GM23338 (cell line): ENCODE data around the gene KLHL9. TPM values are rescaled to one million over a fixed set of nuclear protein-coding genes. Genes with fewer than 3 reads are reported as not detected.

ENCODE experiments used
- ATAC-seq: fragments of 200-7000 bp; cut with Tn5 transposase; 3 replicates; pipeline ENCODE4 v1.9.1; 2020
- DNase-seq: peaks from one replicate; pipeline ENCODE4 v3.0.0-alpha.2; 2015; ENCODE audit warnings: low spot score
- H2AFZ ChIP-seq: fragments of 200-600 bp; sonication (generic); 2 replicates; pipeline ENCODE4 v1.8.0; 2016; ENCODE audit warnings: antibody characterized with exemption, mild to moderate bottlenecking, moderate library complexity
- H3F3A ChIP-seq: fragments of 200-600 bp; sonication (generic); replicated peaks from 2 replicates; pipeline ENCODE4 v1.8.0; 2017; ENCODE audit warnings: antibody characterized with exemption, mixed run types, low read depth
- H3K27ac ChIP-seq: fragments of 200-600 bp; sonication (generic); 2 replicates; pipeline ENCODE4 v1.6.1; 2016; ENCODE audit warnings: low read depth
- H3K27me3 ChIP-seq: fragments of 200-600 bp; sonication (generic); 2 replicates; pipeline ENCODE4 v1.8.0; 2016; ENCODE audit warnings: mild to moderate bottlenecking, mixed run types, moderate library complexity; ENCODE audit not compliant: insufficient read depth
- H3K36me3 ChIP-seq: fragments of 200-600 bp; sonication (generic); 2 replicates; pipeline ENCODE4 v1.8.0; 2016; ENCODE audit warnings: mild to moderate bottlenecking; ENCODE audit not compliant: insufficient read depth
- H3K4me1 ChIP-seq: fragments of 200-600 bp; sonication (generic); 2 replicates; pipeline ENCODE4 v1.8.0; 2016; ENCODE audit warnings: mild to moderate bottlenecking, moderate library complexity; ENCODE audit not compliant: insufficient read depth
- H3K4me2 ChIP-seq: fragments of 200-600 bp; sonication (generic); 2 replicates; pipeline ENCODE4 v1.7.1; 2017; ENCODE audit warnings: mixed run types
- H3K4me3 ChIP-seq: fragments of 200-600 bp; sonication (generic); 2 replicates; pipeline ENCODE4 v1.6.1; 2016; ENCODE audit warnings: mixed run types
- H3K79me2 ChIP-seq: fragments of 200-600 bp; sonication (generic); replicated peaks from 2 replicates; pipeline ENCODE4 v1.8.0; 2017; ENCODE audit warnings: mild to moderate bottlenecking; ENCODE audit not compliant: insufficient read depth
- H3K9me2 ChIP-seq: fragments of 200-600 bp; sonication (generic); 2 replicates; pipeline ENCODE4 v1.8.0; 2017; ENCODE audit not compliant: insufficient read depth
- H4K20me1 ChIP-seq: fragments of 200-600 bp; sonication (generic); replicated peaks from 2 replicates; pipeline ENCODE4 v1.8.0; 2017; ENCODE audit warnings: mild to moderate bottlenecking; ENCODE audit not compliant: insufficient read depth
- H3K27ac Mint-ChIP-seq: 2 replicates; pipeline ENCODE4 v1.8.0; 2020; ENCODE audit warnings: inconsistent platforms, mild to moderate bottlenecking, moderate library complexity, mixed read lengths
- H3K27me3 Mint-ChIP-seq: 3 replicates; pipeline ENCODE4 v1.8.0; 2022; ENCODE audit warnings: low read depth, mild to moderate bottlenecking, moderate library complexity, mixed read lengths, inconsistent platforms; ENCODE audit not compliant: insufficient read depth, poor library complexity
- H3K36me3 Mint-ChIP-seq: 3 replicates; pipeline ENCODE4 v1.8.0; 2021; ENCODE audit warnings: low read depth, mild to moderate bottlenecking, inconsistent platforms, moderate library complexity, mixed read lengths
- H3K4me1 Mint-ChIP-seq: 3 replicates; pipeline ENCODE4 v1.8.0; 2020; ENCODE audit warnings: mild to moderate bottlenecking, inconsistent platforms, mixed read lengths
- H3K4me3 Mint-ChIP-seq: 3 replicates; pipeline ENCODE4 v1.8.0; 2021; ENCODE audit warnings: moderate library complexity, mild to moderate bottlenecking, inconsistent platforms, mixed read lengths
- H3K9me3 Mint-ChIP-seq: 3 replicates; pipeline ENCODE4 v1.8.0; 2020; ENCODE audit warnings: moderate library complexity, mild to moderate bottlenecking, inconsistent platforms, mixed read lengths
- CREB1 ChIP-seq: fragments of 250-450 bp; sonication (Bioruptor Pico); IDR thresholded peaks from 2 replicates; pipeline ENCODE4 v1.5.0; 2020; ENCODE audit warnings: low read depth, mild to moderate bottlenecking, moderate library complexity
- CTCF ChIP-seq, 2 experiments: fragments of 200-600 bp in 1 of 2; sonication (generic) in 1 of 2; conservative IDR thresholded peaks; 2 replicates each; pipeline versions ENCODE4 v1.5.1 to v1.6.1; 2016 to 2017; ENCODE audit warnings: antibody characterized with exemption in 2 of 2, low read depth in 2 of 2, mild to moderate bottlenecking in 2 of 2, moderate library complexity in 1 of 2
- ETS1 ChIP-seq: IDR thresholded peaks from 2 replicates; pipeline ENCODE4 v1.6.1; 2016; ENCODE audit warnings: antibody characterized with exemption
- EZH2 ChIP-seq: fragments of 200-600 bp; sonication (generic); IDR thresholded peaks from one replicate; pipeline ENCODE4 v1.8.0; 2017; ENCODE audit warnings: antibody characterized with exemption, mild to moderate bottlenecking, low read depth; ENCODE audit not compliant: unreplicated experiment
- EZH2phosphoT487 ChIP-seq: fragments of 200-600 bp; sonication (generic); IDR thresholded peaks from one replicate; pipeline ENCODE4 v1.8.1; 2018; ENCODE audit warnings: antibody characterized with exemption; ENCODE audit not compliant: unreplicated experiment
- JUNB ChIP-seq: IDR thresholded peaks from one replicate; pipeline ENCODE4 v1.6.1; 2016; ENCODE audit warnings: antibody characterized with exemption; ENCODE audit not compliant: unreplicated experiment
- NANOG ChIP-seq: IDR thresholded peaks from 2 replicates; pipeline ENCODE4 v1.6.1; 2016; ENCODE audit warnings: antibody characterized with exemption, borderline replicate concordance
- POLR2AphosphoS5 ChIP-seq: IDR thresholded peaks from 2 replicates; pipeline ENCODE4 v1.6.1; 2016; ENCODE audit warnings: antibody characterized with exemption, low read depth
- REST ChIP-seq: IDR thresholded peaks from one replicate; pipeline ENCODE4 v1.6.1; 2018; ENCODE audit warnings: antibody characterized with exemption; ENCODE audit not compliant: unreplicated experiment
- STAT1 ChIP-seq: IDR thresholded peaks from one replicate; pipeline ENCODE4 v1.6.1; 2016; ENCODE audit warnings: antibody characterized with exemption; ENCODE audit not compliant: unreplicated experiment
- ZNF114 ChIP-seq: fragments of 250-450 bp; sonication (Bioruptor Pico); IDR thresholded peaks from 2 replicates; pipeline ENCODE4 v1.5.0; 2020; ENCODE audit warnings: mild to moderate bottlenecking, moderate library complexity
- ZNF331 ChIP-seq: fragments of 250-450 bp; sonication (Bioruptor Pico); IDR thresholded peaks from 2 replicates; pipeline ENCODE4 v1.5.0; 2020; ENCODE audit warnings: low read depth, mild to moderate bottlenecking, moderate library complexity
- ZNF462 ChIP-seq: fragments of 250-450 bp; sonication (Bioruptor Pico); IDR thresholded peaks from 2 replicates; pipeline ENCODE4 v1.5.0; 2020; ENCODE audit warnings: mild to moderate bottlenecking, moderate library complexity
- polyA plus RNA-seq: library from polyadenylated mRNA; unstranded; fragments of >200 nt; fragmentation: Nextera tagmentation; extraction: Ambion mirVana; gene quantifications from 2 replicates; pipeline ENCODE4 v1.2.1, GENCODE V29; 2016
- total RNA-seq: library from RNA; depleted of rRNA; stranded (reverse); fragments of >200 nt; shearing (Covaris generic); gene quantifications from 2 replicates; pipeline ENCODE4 v1.2.3, GENCODE V29; 2014

The KLHL9 gene
- total and polyA plus RNA-seq, 2 experiments from 2014 or later, result 9.1 to 24.0 TPM

GRCh38 chr9:21324047-21324446 is 11.2 kb downstream of the KLHL9 start:
- DNase-seq (no peak), ATAC-seq (no peak)
- Histone ChIP-seq H3K27ac (no peak overlapping the region), H3K9me2 (no peaks in the 10 kb centered on the region), H3K79me2 (no peaks in the 10 kb centered on the region; the same call in 1 of the 2 replicates), H3K36me3 (no peaks in the 10 kb centered on the region), H3K27me3 (no peaks in the 10 kb centered on the region), H4K20me1 (no peaks in the 10 kb centered on the region), H3K4me3 (no peak overlapping the region), H3K4me1 (no peaks in the 10 kb centered on the region), H3F3A (no peaks in the 10 kb centered on the region), H3K4me2 (no peak overlapping the region), H2AFZ (no peak overlapping the region)
- TF ChIP-seq JUNB, result no peak
- no peak for TF ChIP-seq ZNF114 (CRISPR knock-in tag)
- TF ChIP-seq EZH2, result no peak
- no peak for TF ChIP-seq ETS1
- no peak for TF ChIP-seq EZH2phosphoT487
- no peak for TF ChIP-seq STAT1
- TF ChIP-seq REST, result no peak
- TF ChIP-seq POLR2AphosphoS5, result no peak
- no peak for TF ChIP-seq CREB1 (CRISPR knock-in tag)
- TF ChIP-seq ZNF331, result no peak
- TF ChIP-seq ZNF462, result no peak
- no peak for TF ChIP-seq NANOG
- no peak for TF ChIP-seq CTCF (conservative IDR thresholded peaks at IDR 0.05; ENCODE audit: low read depth in 2 of 2)
- Mint-ChIP-seq H3K27ac (no peak overlapping the region), H3K27me3 (no peaks in the 10 kb centered on the region), H3K4me1 (no peaks in the 10 kb centered on the region), H3K4me3 (no peak overlapping the region), H3K9me3 (no peaks in the 10 kb centered on the region), H3K36me3 (no peaks in the 10 kb centered on the region; the same call in 2 of the 3 replicates)
